ENCODE measurements around the gene SAPCD1.

DNA sequence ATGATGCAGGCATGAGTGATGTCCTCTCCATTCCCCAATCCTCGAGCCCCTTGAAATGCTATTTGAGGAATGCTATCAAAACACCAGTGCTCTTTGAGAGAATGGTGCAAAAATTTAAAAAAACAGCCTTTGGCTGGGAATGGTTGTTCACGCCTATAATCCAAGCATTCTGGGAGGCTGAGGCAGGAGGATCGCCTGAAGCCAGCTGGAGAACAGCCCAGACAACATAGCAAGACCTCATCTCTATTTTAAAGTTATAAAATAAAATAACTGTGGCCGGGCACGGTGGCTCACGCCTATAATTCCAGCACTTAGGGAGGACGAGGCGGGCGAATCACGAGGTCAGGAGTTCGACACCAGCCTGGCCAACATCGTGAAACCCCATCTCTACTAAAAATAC is 37.3 kb downstream of the SAPCD1 start:
- TF ChIP-seq, protein P1, sequence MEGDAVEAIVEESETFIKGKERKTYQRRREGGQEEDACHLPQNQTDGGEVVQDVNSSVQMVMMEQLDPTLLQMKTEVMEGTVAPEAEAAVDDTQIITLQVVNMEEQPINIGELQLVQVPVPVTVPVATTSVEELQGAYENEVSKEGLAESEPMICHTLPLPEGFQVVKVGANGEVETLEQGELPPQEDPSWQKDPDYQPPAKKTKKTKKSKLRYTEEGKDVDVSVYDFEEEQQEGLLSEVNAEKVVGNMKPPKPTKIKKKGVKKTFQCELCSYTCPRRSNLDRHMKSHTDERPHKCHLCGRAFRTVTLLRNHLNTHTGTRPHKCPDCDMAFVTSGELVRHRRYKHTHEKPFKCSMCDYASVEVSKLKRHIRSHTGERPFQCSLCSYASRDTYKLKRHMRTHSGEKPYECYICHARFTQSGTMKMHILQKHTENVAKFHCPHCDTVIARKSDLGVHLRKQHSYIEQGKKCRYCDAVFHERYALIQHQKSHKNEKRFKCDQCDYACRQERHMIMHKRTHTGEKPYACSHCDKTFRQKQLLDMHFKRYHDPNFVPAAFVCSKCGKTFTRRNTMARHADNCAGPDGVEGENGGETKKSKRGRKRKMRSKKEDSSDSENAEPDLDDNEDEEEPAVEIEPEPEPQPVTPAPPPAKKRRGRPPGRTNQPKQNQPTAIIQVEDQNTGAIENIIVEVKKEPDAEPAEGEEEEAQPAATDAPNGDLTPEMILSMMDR (IDR thresholded peaks at IDR 0.05; ENCODE audit: low read length): no peak
- TF ChIP-seq EZH2 (optimal IDR thresholded peaks at IDR 0.05; ENCODE audit: low read depth, low read length): no peak
- TF ChIP-seq EZH2phosphoT487 (IDR thresholded peaks at IDR 0.05; ENCODE audit: low read length): no peak
